ENCODE measurements around the gene PHB1. TPM values are rescaled to one million over a fixed set of nuclear protein-coding genes. Genes with fewer than 3 reads are reported as not detected.

PHB1 gene
- total and polyA plus RNA-seq, 3 donors from 2014 or later = 69.1 to 103 (median 95.1) TPM

DNA sequence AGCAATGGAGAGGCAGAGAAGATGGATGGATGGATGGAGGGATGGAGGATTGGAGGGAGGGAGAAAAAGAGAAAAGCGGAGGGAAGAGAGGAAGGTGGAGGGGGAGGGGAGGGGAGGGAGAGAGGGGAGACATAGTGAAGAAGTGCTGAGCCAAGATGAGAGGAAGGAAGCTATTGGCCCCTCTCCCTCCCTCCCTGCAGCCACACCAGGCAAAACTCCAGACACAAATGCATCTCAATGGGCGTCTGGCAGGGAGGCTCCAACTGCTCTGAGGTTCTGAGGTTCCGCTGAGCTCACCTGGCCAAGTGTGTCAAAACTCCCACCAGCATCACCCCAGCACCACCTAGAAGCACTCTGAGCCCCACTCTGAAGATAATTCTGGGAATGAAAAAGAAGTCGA is 26.9 kb upstream of the PHB1 start:
- Histone ChIP-seq H3K9me3 (no peaks in the 10 kb centered on the region), H3K36me3 (ENCODE audit: low read depth, missing control alignments) (no peaks in the 10 kb centered on the region), H3K4me1 (no peaks in the 10 kb centered on the region), H3K27me3 (no peaks in the 10 kb centered on the region), H3K27ac (no peak overlapping the region), H3K4me3 (no peak overlapping the region)
- no peak for DNase-seq
- intact Hi-C loops (cut with DNase I; ENCODE audit: low total_unique reads) = no loop called here
- 77 to 80% methylated on average over 4 of the region's 4 CpGs for WGBS, 2 donors
- TF ChIP-seq POLR2A (IDR thresholded peaks at IDR 0.05) = no peak
- TF ChIP-seq, protein P1, sequence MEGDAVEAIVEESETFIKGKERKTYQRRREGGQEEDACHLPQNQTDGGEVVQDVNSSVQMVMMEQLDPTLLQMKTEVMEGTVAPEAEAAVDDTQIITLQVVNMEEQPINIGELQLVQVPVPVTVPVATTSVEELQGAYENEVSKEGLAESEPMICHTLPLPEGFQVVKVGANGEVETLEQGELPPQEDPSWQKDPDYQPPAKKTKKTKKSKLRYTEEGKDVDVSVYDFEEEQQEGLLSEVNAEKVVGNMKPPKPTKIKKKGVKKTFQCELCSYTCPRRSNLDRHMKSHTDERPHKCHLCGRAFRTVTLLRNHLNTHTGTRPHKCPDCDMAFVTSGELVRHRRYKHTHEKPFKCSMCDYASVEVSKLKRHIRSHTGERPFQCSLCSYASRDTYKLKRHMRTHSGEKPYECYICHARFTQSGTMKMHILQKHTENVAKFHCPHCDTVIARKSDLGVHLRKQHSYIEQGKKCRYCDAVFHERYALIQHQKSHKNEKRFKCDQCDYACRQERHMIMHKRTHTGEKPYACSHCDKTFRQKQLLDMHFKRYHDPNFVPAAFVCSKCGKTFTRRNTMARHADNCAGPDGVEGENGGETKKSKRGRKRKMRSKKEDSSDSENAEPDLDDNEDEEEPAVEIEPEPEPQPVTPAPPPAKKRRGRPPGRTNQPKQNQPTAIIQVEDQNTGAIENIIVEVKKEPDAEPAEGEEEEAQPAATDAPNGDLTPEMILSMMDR (IDR thresholded peaks at IDR 0.05) = no peak

DNA sequence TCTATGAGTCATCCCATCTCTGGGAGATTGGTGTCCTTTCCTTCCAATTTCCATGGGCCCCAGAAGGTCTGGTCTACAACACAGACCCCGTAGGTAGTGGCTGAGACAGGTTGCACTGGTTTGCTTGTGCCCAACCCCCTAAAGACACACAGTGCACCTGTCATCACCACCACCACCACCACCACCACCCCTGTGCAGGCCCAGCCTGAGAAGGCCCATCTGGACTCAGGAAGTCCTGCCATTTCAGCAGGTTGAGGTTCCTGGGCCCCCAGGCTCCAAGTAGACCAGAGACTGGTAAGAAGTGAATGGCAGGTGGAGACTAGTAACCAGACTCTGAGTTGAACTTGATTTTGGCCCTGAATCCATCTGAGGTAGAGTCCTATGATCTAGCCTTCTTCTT is 25.9 kb upstream of the PHB1 start:
- no peaks in the 10 kb centered on the region for H3K4me1 ChIP-seq
- TF ChIP-seq, protein P1 (IDR thresholded peaks at IDR 0.05) = no peak
- TF ChIP-seq POLR2A (IDR thresholded peaks at IDR 0.05) = no peak
- no peaks in the 10 kb centered on the region for H3K27me3 ChIP-seq
- no peak overlapping the region for H3K4me3 ChIP-seq
- DNase-seq = no peak
- no peak overlapping the region for H3K27ac ChIP-seq
- H3K9me3 ChIP-seq = no peaks in the 10 kb centered on the region
- no peaks in the 10 kb centered on the region for H3K36me3 ChIP-seq (ENCODE audit: low read depth, missing control alignments)
- 97 to 100% methylated on average over 1 of the region's 1 CpG for WGBS, 2 donors
- intact Hi-C loops (cut with DNase I; ENCODE audit: low total_unique reads) = no loop called here

GRCh38 chr17:49439673-49440571 is 25.2 kb upstream of the PHB1 start:
- Histone ChIP-seq H3K27ac (no peak overlapping the region), H3K36me3 (ENCODE audit: low read depth, missing control alignments) (no peaks in the 10 kb centered on the region), H3K9me3 (no peaks in the 10 kb centered on the region), H3K4me1 (no peaks in the 10 kb centered on the region), H3K27me3 (no peaks in the 10 kb centered on the region), H3K4me3 (no peak overlapping the region)
- intact Hi-C loops (cut with DNase I; ENCODE audit: low total_unique reads) = loop anchor here (10.0 kb wide), 1 partner anchor 115 kb away; no protein-coding TSS in a partner anchor
- TF ChIP-seq, protein P1 (IDR thresholded peaks at IDR 0.05) = no peak
- no peak for TF ChIP-seq POLR2A (IDR thresholded peaks at IDR 0.05)
- no peak for DNase-seq
- WGBS, 2 donors = 46 to 70% methylated on average over 7 to 9 of the region's 9 CpGs

GRCh38 chr17:49439305-49439672 is 24.6 kb upstream of the PHB1 start:
- no peak overlapping the region for H3K27ac ChIP-seq
- intact Hi-C loops (cut with DNase I; ENCODE audit: low total_unique reads) = loop anchor here (10.0 kb wide), 1 partner anchor 116 kb away; no protein-coding TSS in a partner anchor
- no peaks in the 10 kb centered on the region for H3K36me3 ChIP-seq (ENCODE audit: low read depth, missing control alignments)
- no peak for DNase-seq
- 92 to 100% methylated on average over 1 to 3 of the region's 3 CpGs for WGBS, 2 donors
- no peaks in the 10 kb centered on the region for H3K4me1 ChIP-seq
- no peak for TF ChIP-seq POLR2A (IDR thresholded peaks at IDR 0.05)
- TF ChIP-seq, protein P1 (IDR thresholded peaks at IDR 0.05) = no peak
- no peaks in the 10 kb centered on the region for H3K27me3 ChIP-seq
- no peak overlapping the region for H3K4me3 ChIP-seq
- H3K9me3 ChIP-seq = no peaks in the 10 kb centered on the region
